Astrocyte of the cerebellum (primary cell): ENCODE data around the gene KIF17.

Experiments
- DNase-seq: peaks from one replicate; pipeline ENCODE4 v3.0.0-alpha.2; 2011; ENCODE audit warnings: low read depth
- H3K4me3 ChIP-seq: 2 replicates; pipeline ENCODE4 v1.5.1; 2011; ENCODE audit warnings: mild to moderate bottlenecking, low read depth, low read length, moderate library complexity
- CTCF ChIP-seq: IDR thresholded peaks from 2 replicates; pipeline ENCODE4 v1.5.1; 2012; ENCODE audit warnings: low read length, low read depth, moderate library complexity, mild to moderate bottlenecking; ENCODE audit errors: missing control alignments
- in situ Hi-C: cut with HindIII; loops from 2 replicates; pipeline ENCODE4 v1.10.0; 2017; ENCODE audit warnings: low sequenced_read_pairs

Gene KIF17

GRCh38 chr1:20700636-20701215 lies 17.1 kb downstream of the KIF17 start:
- no peak for DNase-seq
- in situ Hi-C loops, result no loop called here
- no peak for TF ChIP-seq CTCF
- no peak overlapping the region for H3K4me3 ChIP-seq

DNA sequence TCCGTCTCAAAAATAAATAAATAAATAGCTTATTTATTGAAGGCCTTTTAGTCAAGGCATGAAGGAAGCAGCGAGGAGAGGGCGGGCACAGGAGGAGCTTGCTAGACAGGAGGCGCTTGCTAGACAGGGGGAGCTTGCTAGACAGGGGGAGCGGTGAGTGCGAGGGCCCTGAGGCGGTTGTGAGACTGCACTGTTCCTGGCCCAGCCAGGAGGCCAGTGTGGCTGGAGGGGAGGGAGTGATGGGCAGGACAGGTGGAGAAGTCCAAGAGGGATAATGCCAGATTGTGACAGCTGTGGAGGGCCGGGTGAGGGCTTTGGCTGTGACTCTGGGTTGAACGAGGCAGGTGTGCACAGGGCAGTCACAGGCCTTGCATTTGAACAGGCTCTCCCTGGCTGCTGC lies 18.2 kb downstream of the KIF17 start:
- no peak for DNase-seq
- TF ChIP-seq CTCF, result no peak

GRCh38 chr1:20698195-20698910 lies 19.5 kb downstream of the KIF17 start:
- DNase-seq, result peak; percentile 12
- no peak overlapping the region for H3K4me3 ChIP-seq
- in situ Hi-C loops, result no loop called here
- no peak for TF ChIP-seq CTCF

More for the DNA sequence above, 18.2 kb downstream of the KIF17 start:
- H3K4me3 ChIP-seq, result no peak overlapping the region
- in situ Hi-C loops, result no loop called here

GRCh38 chr1:20697563-20697962 lies 20.2 kb downstream of the KIF17 start:
- in situ Hi-C loops, result no loop called here

GRCh38 chr1:20696397-20697333 lies 21.1 kb downstream of the KIF17 start:
- peak; percentile 70 for TF ChIP-seq CTCF
- H3K4me3 ChIP-seq, result peak overlapping the region; percentile 53
- DNase-seq, result peak; percentile 64
- in situ Hi-C loops, result no loop called here

More at GRCh38 chr1:20697563-20697962, 20.2 kb downstream of the KIF17 start:
- H3K4me3 ChIP-seq, result no peak overlapping the region
- no peak for TF ChIP-seq CTCF
- DNase-seq, result no peak

DNA sequence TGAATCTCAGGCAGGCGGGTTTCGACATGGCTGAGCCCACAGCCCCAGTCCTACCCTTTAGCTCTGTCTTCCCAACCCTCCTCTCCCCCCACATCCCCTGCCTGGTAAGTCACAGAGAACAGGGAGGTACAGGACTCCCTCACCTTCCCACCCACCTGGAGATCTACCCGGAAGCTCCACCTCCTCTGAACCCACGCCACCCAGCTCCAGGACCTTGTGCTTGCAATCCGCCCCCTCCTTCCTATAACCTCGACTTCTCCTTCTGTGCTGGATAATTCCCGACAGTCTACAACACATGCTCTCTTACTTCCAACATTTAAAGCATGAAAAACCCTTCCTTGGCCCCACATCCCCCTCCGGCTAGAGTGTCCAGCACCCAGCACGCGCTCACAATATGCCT lies 22.3 kb downstream of the KIF17 start:
- in situ Hi-C loops, result no loop called here
- H3K4me3 ChIP-seq, result no peak overlapping the region
- TF ChIP-seq CTCF, result no peak
- DNase-seq, result no peak
